H9 (cell line): ENCODE measurements around the gene CEMIP2. TPM values are rescaled to one million over a fixed set of nuclear protein-coding genes. Genes with fewer than 3 reads are reported as not detected.

Experiments used
- DNase-seq: peaks from one replicate; pipeline ENCODE4 v3.0.0-alpha.2; 2017
- H2AFZ ChIP-seq: one replicate; pipeline ENCODE4 v1.6.1; 2013; ENCODE audit warnings: mild to moderate bottlenecking, low read length, control low read depth, moderate library complexity
- H2AK5ac ChIP-seq: 2 replicates; pipeline ENCODE4 v1.6.1; 2013; ENCODE audit warnings: low read length, control low read depth, mixed read lengths; ENCODE audit not compliant: insufficient read length
- H2BK120ac ChIP-seq: one replicate; pipeline ENCODE4 v1.6.1; 2013; ENCODE audit warnings: low read depth, mild to moderate bottlenecking, low read length, control low read depth, inconsistent platforms; ENCODE audit not compliant: poor library complexity, severe bottlenecking
- H2BK12ac ChIP-seq: 2 replicates; pipeline ENCODE4 v1.6.1; 2013; ENCODE audit warnings: low read length, control low read depth, mixed read lengths, low read depth; ENCODE audit not compliant: insufficient read length
- H2BK15ac ChIP-seq: 2 replicates; pipeline ENCODE4 v1.6.1; 2013; ENCODE audit warnings: low read depth, low read length, control low read depth
- H2BK20ac ChIP-seq: one replicate; pipeline ENCODE4 v1.6.1; 2013; ENCODE audit warnings: low read depth, mild to moderate bottlenecking, low read length, control low read depth, inconsistent platforms; ENCODE audit not compliant: poor library complexity, severe bottlenecking
- H2BK5ac ChIP-seq: 2 replicates; pipeline ENCODE4 v1.6.1; 2013; ENCODE audit warnings: low read length, control low read depth, mixed read lengths; ENCODE audit not compliant: insufficient read length
- H3K14ac ChIP-seq: 2 replicates; pipeline ENCODE4 v1.6.1; 2013; ENCODE audit warnings: low read length, control low read depth; ENCODE audit not compliant: insufficient read depth
- H3K18ac ChIP-seq: 2 replicates; pipeline ENCODE4 v1.6.1; 2013; ENCODE audit warnings: low read depth, mild to moderate bottlenecking, mixed read lengths, low read length, control low read depth; ENCODE audit not compliant: insufficient read length
- H3K23ac ChIP-seq: 2 replicates; pipeline ENCODE4 v1.6.1; 2013; ENCODE audit warnings: low read length, control low read depth, mixed read lengths, low read depth; ENCODE audit not compliant: insufficient read length
- H3K23me2 ChIP-seq: 2 replicates; pipeline ENCODE4 v1.6.1; 2013; ENCODE audit warnings: low read depth, mild to moderate bottlenecking, mixed read lengths, low read length, control low read depth; ENCODE audit not compliant: insufficient read length, poor library complexity, severe bottlenecking
- H3K27ac ChIP-seq: 2 replicates; pipeline ENCODE4 v1.5.1; 2013; ENCODE audit warnings: low read length, control low read depth, mixed read lengths, low read depth; ENCODE audit not compliant: insufficient read length
- H3K27me3 ChIP-seq: 2 replicates; pipeline ENCODE4 v1.6.1; 2013; ENCODE audit warnings: low read length, control low read depth, inconsistent platforms; ENCODE audit not compliant: insufficient read depth
- H3K4ac ChIP-seq: 2 replicates; pipeline ENCODE4 v1.6.1; 2013; ENCODE audit warnings: low read depth, mild to moderate bottlenecking, control low read depth, inconsistent platforms, low read length, moderate library complexity
- H3K4me1 ChIP-seq: 2 replicates; pipeline ENCODE4 v1.6.1; 2013; ENCODE audit warnings: low read length, control low read depth, inconsistent platforms; ENCODE audit not compliant: insufficient read depth
- H3K4me2 ChIP-seq: 2 replicates; pipeline ENCODE4 v1.6.1; 2013; ENCODE audit warnings: low read length, control low read depth, mixed read lengths; ENCODE audit not compliant: insufficient read length, insufficient read depth
- H3K56ac ChIP-seq: 2 replicates; pipeline ENCODE4 v1.6.1; 2013; ENCODE audit warnings: low read depth, mild to moderate bottlenecking, mixed read lengths, low read length, control low read depth; ENCODE audit not compliant: insufficient read length
- H3K79me1 ChIP-seq: 2 replicates; pipeline ENCODE4 v1.6.1; 2013; ENCODE audit warnings: low read depth, mild to moderate bottlenecking, moderate library complexity, low read length, control low read depth, inconsistent platforms; ENCODE audit not compliant: insufficient read depth, poor library complexity, severe bottlenecking
- H3K79me2 ChIP-seq: 2 replicates; pipeline ENCODE4 v1.6.1; 2013; ENCODE audit warnings: low read length, control low read depth, inconsistent platforms; ENCODE audit not compliant: insufficient read depth
- H3K9ac ChIP-seq: 2 replicates; pipeline ENCODE4 v1.6.1; 2013; ENCODE audit warnings: low read length, control low read depth, mixed read lengths; ENCODE audit not compliant: insufficient read length; ENCODE audit errors: extremely low read depth
- H3K9me3 ChIP-seq: one replicate; pipeline ENCODE4 v1.6.1; 2013; ENCODE audit warnings: low read depth, low read length, inconsistent platforms; ENCODE audit not compliant: control insufficient read depth
- H3T11ph ChIP-seq: one replicate; pipeline ENCODE4 v1.6.1; 2013; ENCODE audit warnings: mild to moderate bottlenecking, low read length, control low read depth, inconsistent platforms
- H4K20me1 ChIP-seq: one replicate; pipeline ENCODE4 v1.6.1; 2013; ENCODE audit not compliant: control insufficient read depth, insufficient read length, insufficient read depth
- H4K5ac ChIP-seq: 2 replicates; pipeline ENCODE4 v1.6.1; 2013; ENCODE audit warnings: low read depth, mild to moderate bottlenecking, mixed read lengths, low read length, control low read depth; ENCODE audit not compliant: insufficient read length
- H4K8ac ChIP-seq: replicated peaks from 2 replicates; pipeline ENCODE4 v1.6.1; 2013; ENCODE audit warnings: low read length, control low read depth, mixed read lengths, low read depth; ENCODE audit not compliant: insufficient read length
- H4K91ac ChIP-seq: 2 replicates; pipeline ENCODE4 v1.6.1; 2013; ENCODE audit warnings: low read depth, mild to moderate bottlenecking, moderate library complexity, mixed read lengths, low read length, control low read depth; ENCODE audit not compliant: insufficient read length
- H3K27ac Mint-ChIP-seq, 3 experiments: 2 replicates in 2 of 3; 3 replicates in 1 of 3; pipeline ENCODE4 v1.8.0; 2020 to 2021; ENCODE audit warnings: mixed read lengths in 3 of 3, mild to moderate bottlenecking in 1 of 3, moderate library complexity in 1 of 3
- H3K27me3 Mint-ChIP-seq: 2 replicates; pipeline ENCODE4 v1.8.0; 2021; ENCODE audit warnings: low read depth, mild to moderate bottlenecking, moderate library complexity, mixed read lengths
- H3K36me3 Mint-ChIP-seq, 3 experiments: 2 replicates in 2 of 3; 3 replicates in 1 of 3; pipeline ENCODE4 v1.8.0; 2020 to 2021; ENCODE audit warnings: low read depth in 3 of 3, mixed read lengths in 3 of 3; ENCODE audit not compliant: insufficient read depth in 1 of 3
- H3K4me1 Mint-ChIP-seq, 2 experiments: 2 replicates each; pipeline ENCODE4 v1.8.0; 2020; ENCODE audit warnings: mixed read lengths in 2 of 2
- H3K4me3 Mint-ChIP-seq, 2 experiments: 2 replicates in 1 of 2; 3 replicates in 1 of 2; pipeline ENCODE4 v1.8.0; 2020 to 2021; ENCODE audit warnings: mild to moderate bottlenecking in 2 of 2, mixed read lengths in 2 of 2, moderate library complexity in 1 of 2
- H3K9me3 Mint-ChIP-seq, 2 experiments: 2 replicates in 1 of 2; 3 replicates in 1 of 2; pipeline ENCODE4 v1.8.0; 2020; ENCODE audit warnings: mild to moderate bottlenecking in 2 of 2, mixed read lengths in 2 of 2, moderate library complexity in 1 of 2
- CTCF ChIP-seq: fragments of 200-600 bp; sonication (generic); conservative IDR thresholded peaks from 3 replicates; pipeline ENCODE4 v1.8.0; 2021; ENCODE audit warnings: antibody characterized with exemption, mild to moderate bottlenecking
- WGBS: extraction: QIAGEN DNeasy Blood & Tissue Kit; methylation state at CpG from one replicate; pipeline ENCODE4 v1.1.7; 2013; ENCODE audit warnings: missing lambda C conversion rate, low lambda C conversion rate, mixed read lengths; ENCODE audit not compliant: insufficient read length; ENCODE audit errors: extremely low coverage; 5-methylcytosine and 5-hydroxymethylcytosine counted together
- total RNA-seq: library from RNA; stranded (reverse); gene quantifications from 2 replicates; pipeline ENCODE4 v1.2.1, GENCODE V29; 2021

The CEMIP2 gene
- total RNA-seq, 1 experiment from 2014 or later: 77.2 TPM

- no peak overlapping the region for H2AFZ ChIP-seq
- no peak overlapping the region for H2BK20ac ChIP-seq
- peaks cover 18% of the 10 kb centered on the region for H3K23me2 ChIP-seq
- H3K56ac ChIP-seq: no peak overlapping the region
- H3K9ac ChIP-seq: peak overlapping the region; percentile 81
- Mint-ChIP-seq H3K4me1 (peaks cover 46 to 53% of the 10 kb centered on the region in 2 experiments), H3K27me3 (peaks cover 12% of the 10 kb centered on the region), H3K36me3 (peaks cover 0 to 5% (median 2%) of the 10 kb centered on the region in 3 experiments; a peak in 2 of 7 replicates), H3K27ac (peak overlapping the region; percentile 95 to 99 (median 97)), H3K4me3 (peak overlapping the region; percentile 95 to 96), H3K9me3 (no peaks in the 10 kb centered on the region; a peak in 1 of 5 replicates)
- H3K27ac ChIP-seq: no peak overlapping the region
- no peak overlapping the region for H2BK120ac ChIP-seq
- H4K8ac ChIP-seq: no peak overlapping the region
- no peaks in the 10 kb centered on the region; the same call in 1 of the 2 replicates for H3K4me1 ChIP-seq
- H2AK5ac ChIP-seq: no peak overlapping the region
- H3K79me2 ChIP-seq: peaks cover 5% of the 10 kb centered on the region; the same call in 1 of the 2 replicates
- H2BK15ac ChIP-seq: no peak overlapping the region
- no peak overlapping the region for H3K4ac ChIP-seq
- no peaks in the 10 kb centered on the region for H4K20me1 ChIP-seq
- TF ChIP-seq CTCF: no peak
- no peak overlapping the region for H4K91ac ChIP-seq
- peak overlapping the region; percentile 2 for H3K18ac ChIP-seq
- no peak overlapping the region for H4K5ac ChIP-seq
- H2BK12ac ChIP-seq: no peak overlapping the region
- no CpG with 5 or more reads among the region's 33 CpGs for WGBS
- peak overlapping the region; percentile 80 for H3K4me2 ChIP-seq
- no peak overlapping the region for H3K23ac ChIP-seq
- no peaks in the 10 kb centered on the region for H3K79me1 ChIP-seq
- H2BK5ac ChIP-seq: no peak overlapping the region
- peak overlapping the region; percentile 62; the same call in 1 of the 2 replicates for H3K14ac ChIP-seq
- H3K9me3 ChIP-seq: no peaks in the 10 kb centered on the region
- no peaks in the 10 kb centered on the region; the same call in 1 of the 2 replicates for H3K27me3 ChIP-seq
- DNase-seq: no peak
- H3T11ph ChIP-seq: no peak overlapping the region
These were observed 464 bp downstream of the CEMIP2 start for GRCh38 chr9:71767776-71768321.
